GM19035 (cell line): Measurements from ENCODE around the gene ABCC12.

ENCODE experiments used
- ATAC-seq: cut with Tn5 transposase; IDR thresholded peaks from one replicate; pipeline ENCODE4 v1.9.1; 2021; ENCODE audit not compliant: unreplicated experiment

The ABCC12 gene

DNA sequence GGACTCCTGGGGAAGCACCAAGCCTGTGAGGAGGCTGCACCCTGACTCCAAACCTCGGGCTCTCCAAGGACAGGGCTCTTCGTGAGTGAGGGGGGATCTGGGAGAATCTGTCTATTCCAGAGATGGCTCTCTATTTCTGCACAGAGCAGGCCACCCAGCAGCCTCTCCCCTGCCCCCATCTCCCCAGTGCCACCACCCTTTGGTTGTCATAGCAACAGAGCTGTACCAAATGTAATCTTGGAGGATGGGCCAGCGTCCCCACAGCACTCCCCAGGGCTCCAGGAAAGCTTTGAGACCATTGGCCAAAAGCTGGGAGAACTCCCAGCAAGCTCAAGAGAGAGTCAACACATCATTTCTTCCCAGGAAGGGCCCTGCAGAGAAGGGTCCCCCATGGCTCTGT is 49.3 kb downstream of the ABCC12 start:
- no peak for ATAC-seq
